ENCODE measurements around the gene CHST11. TPM values are rescaled to one million over a fixed set of nuclear protein-coding genes. Genes with fewer than 3 reads are reported as not detected.

The CHST11 gene
- total and polyA plus RNA-seq, 2 of the 4 experiments (the other 2 are of a cell fraction): 1.4 to 2.7 TPM

DNA sequence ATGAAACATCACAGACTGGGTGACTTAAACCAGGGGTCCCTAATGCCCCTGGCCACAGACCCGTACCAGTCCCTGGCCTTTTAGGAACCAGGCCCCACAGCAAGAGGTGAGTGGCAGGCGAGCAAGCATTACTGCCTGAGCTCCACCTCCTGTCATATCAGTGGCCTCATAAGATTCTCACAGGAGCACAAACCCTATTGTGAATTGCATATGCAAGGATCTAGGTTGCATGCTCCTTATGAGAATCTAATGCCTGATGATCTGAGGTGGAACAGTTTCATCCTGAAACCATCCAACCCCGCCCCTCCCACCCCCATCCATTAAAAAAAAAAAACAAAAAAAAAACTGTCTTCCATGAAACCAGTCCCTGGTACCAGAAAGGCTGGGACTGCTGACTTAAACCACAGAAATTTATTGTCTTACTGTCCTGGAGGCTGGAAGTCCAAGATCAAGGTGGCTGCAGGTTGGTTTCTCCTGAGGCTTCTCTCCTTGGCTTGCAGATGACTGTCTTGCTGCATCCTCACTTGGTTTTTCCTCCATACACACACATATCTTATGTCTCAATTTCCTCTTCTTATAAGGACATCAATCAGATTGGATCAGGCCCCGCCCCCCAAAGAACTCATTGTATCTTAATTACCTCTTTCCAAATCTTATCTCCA is 235.9 kb downstream of the CHST11 start:
- Histone ChIP-seq H3K4ac (ENCODE audit: low read depth, low read length) (no peak overlapping the region), H3K27me3 (ENCODE audit: control insufficient read depth, insufficient read depth, low read length) (peaks cover 4% of the 10 kb centered on the region; the same call in 1 of the 2 replicates), H3K9me1 (ENCODE audit: insufficient read depth, low read length) (peaks cover 9% of the 10 kb centered on the region; the same call in 1 of the 2 replicates), H4K91ac (ENCODE audit: insufficient read depth, low read depth, low read length) (no peak overlapping the region), H3K79me1 (ENCODE audit: low read depth in 1 of 2, low read length in 2 of 2) (no peaks in the 10 kb centered on the region), H3K56ac (ENCODE audit: extremely low read depth, insufficient read depth, low read length) (no peak overlapping the region), H3K18ac (ENCODE audit: low read depth, low read length) (no peak overlapping the region), H3K4me1 (ENCODE audit: control insufficient read depth, insufficient read depth, low read length) (peaks cover 4% of the 10 kb centered on the region; the same call in 1 of the 2 replicates), H4K5ac (ENCODE audit: low read depth, low read length) (no peak overlapping the region), H3K14ac (replicated peaks; ENCODE audit: low read depth, low read length) (no peak overlapping the region), H3K27ac (ENCODE audit: insufficient read depth, low read length) (no peak overlapping the region), H2BK120ac (ENCODE audit: low read depth, low read length) (no peak overlapping the region), H3K9ac (ENCODE audit: low read depth, low read length) (no peak overlapping the region), H3K36me3 (ENCODE audit: control insufficient read depth, insufficient read depth, low read length) (no peaks in the 10 kb centered on the region), H4K8ac (ENCODE audit: low read depth in 2 of 2, low read length in 2 of 2) (no peak overlapping the region), H3K4me2 (ENCODE audit: low read depth, low read length) (no peak overlapping the region), H3K9me3 (ENCODE audit: control insufficient read depth, insufficient read depth, low read length) (no peaks in the 10 kb centered on the region), H2BK15ac (ENCODE audit: low read depth, low read length) (no peak overlapping the region), H2BK5ac (ENCODE audit: low read depth, low read length, poor library complexity, severe bottlenecking) (no peak overlapping the region), H3K23ac (ENCODE audit: low read depth, low read length) (no peak overlapping the region), H2AK5ac (ENCODE audit: low read depth, low read length) (no peak overlapping the region), H2AK9ac (replicated peaks; ENCODE audit: low read depth, low read length, poor library complexity) (no peak overlapping the region), H4K20me1 (ENCODE audit: insufficient read depth, low read length) (no peaks in the 10 kb centered on the region), H3K4me3 (ENCODE audit: insufficient read depth, low read depth, low read length) (no peak overlapping the region), H2BK20ac (ENCODE audit: low read depth, low read length) (no peak overlapping the region), H2AFZ (replicated peaks; ENCODE audit: low read length, poor library complexity) (no peak overlapping the region)
- in situ Hi-C loops (cut with MboI; ENCODE audit: low sequenced_read_pairs) (no loop called here), intact Hi-C loops (cut with micrococcal nuclease) (no loop called here), dilution Hi-C loops (cut with HindIII; ENCODE audit: low sequenced_read_pairs, unreplicated experiment) (no loop called here)
- no CpG with 5 or more reads among the region's 4 CpGs for WGBS, 2 experiments (ENCODE audit: extremely low coverage in 2 of 2, insufficient read length in 1 of 2)
- DNase-seq (no peak), ATAC-seq (ENCODE audit: low read depth) (no peak)
- ChIA-PET CTCF (no interaction called here), POLR2A (ENCODE audit: unreplicated experiment) (no interaction called here)
- TF ChIP-seq RCOR1 (IDR thresholded peaks at IDR 0.05; ENCODE audit: insufficient replicate concordance, low read length) (no peak), BHLHE40 (IDR thresholded peaks at IDR 0.05; ENCODE audit: low read depth, low read length) (no peak)
- BruUV-seq (replicated peaks): no TSS peak
